GM12878 (cell line): ENCODE measurements around the gene TSSK2. TPM values are rescaled to one million over a fixed set of nuclear protein-coding genes. Genes with fewer than 3 reads are reported as not detected.

Experiments
- ATAC-seq: fragments of 200-7000 bp; cut with Tn5 transposase; 3 replicates; pipeline ENCODE4 v1.9.1; 2020; ENCODE audit warnings: mild to moderate bottlenecking, moderate library complexity
- BruUV-seq: library from RNA; stranded (reverse); fragments of 400-500 nt; replicated peaks from 2 replicates; lab custom pipeline; 2021; lab: Mats Ljungman, UMichigan
- CTCF ChIA-PET: fragments of 300-600 bp; sonication (Branson Sonifier 250); formaldehyde crosslinking; extraction: SDS; loops from one replicate; lab custom pipeline; 2021; ENCODE audit warnings: inconsistent platforms; lab: Yijun Ruan, JAX
- POLR2A ChIA-PET: fragments of 350-600 bp; formaldehyde crosslinking; extraction: SDS; loops from one replicate; lab custom pipeline; 2021; ENCODE audit warnings: inconsistent platforms; lab: Charles Lee
- RAD21 ChIA-PET: fragments of 300-600 bp; sonication (Branson Sonifier 250); formaldehyde crosslinking; loops from one replicate; lab custom pipeline; 2023; ENCODE audit warnings: antibody characterized with exemption; ENCODE audit not compliant: unreplicated experiment; lab: Charles Lee
- SMC1A ChIA-PET: fragments of 300-600 bp; sonication (Branson Sonifier 250); formaldehyde crosslinking; loops from one replicate; lab custom pipeline; 2023; ENCODE audit not compliant: unreplicated experiment, uncharacterized antibody; lab: Charles Lee
- DNase-seq: peaks from one replicate; pipeline ENCODE4 v3.0.0-alpha.2; 2011; ENCODE audit warnings: low read depth, low spot score
- FAIRE-seq: peaks from 3 replicates; lab custom pipeline; 2011; peaks lifted over from hg19 to GRCh38; lab: Jason Lieb, UNC
- H2AFZ ChIP-seq: 2 replicates; pipeline ENCODE4 v1.6.0; 2011; ENCODE audit warnings: low read depth, low read length, control low read depth; ENCODE audit not compliant: control insufficient read depth
- H3K27ac ChIP-seq: 2 replicates; pipeline ENCODE4 v1.5.1; 2011; ENCODE audit warnings: control low read depth; ENCODE audit not compliant: control insufficient read depth, insufficient read depth
- H3K27me3 ChIP-seq, 2 experiments: replicated peaks in 1 of 2; 2 replicates each; pipeline versions ENCODE4 v1.6.0 to v1.6.1; 2011; ENCODE audit warnings: low read length in 1 of 2; ENCODE audit not compliant: control insufficient read depth in 2 of 2, insufficient read depth in 2 of 2
- H3K36me3 ChIP-seq, 2 experiments: 2 replicates each; pipeline ENCODE4 v1.5.1; 2011; ENCODE audit warnings: low read length in 1 of 2; ENCODE audit not compliant: control insufficient read depth in 2 of 2, insufficient read depth in 2 of 2
- H3K4me1 ChIP-seq: 2 replicates; pipeline ENCODE4 v1.6.1; 2011; ENCODE audit warnings: mild to moderate bottlenecking, low read length, moderate library complexity, mixed read lengths; ENCODE audit not compliant: control insufficient read depth, insufficient read depth
- H3K4me2 ChIP-seq: 2 replicates; pipeline ENCODE4 v1.6.0; 2011; ENCODE audit warnings: control low read depth; ENCODE audit not compliant: control insufficient read depth, insufficient read depth
- H3K4me3 ChIP-seq: fragments of 200-600 bp; sonication (generic); 2 replicates; pipeline ENCODE4 v1.5.1; 2016
- H3K79me2 ChIP-seq: 2 replicates; pipeline ENCODE4 v1.6.0; 2011; ENCODE audit warnings: low read length; ENCODE audit not compliant: control insufficient read depth, insufficient read depth
- H3K9ac ChIP-seq: 2 replicates; pipeline ENCODE4 v1.8.0; 2011; ENCODE audit warnings: low read length, control low read depth, mixed read lengths; ENCODE audit not compliant: control insufficient read depth, insufficient read depth
- H3K9me3 ChIP-seq: replicated peaks from 3 replicates; pipeline ENCODE4 v1.5.1; 2011; ENCODE audit warnings: mild to moderate bottlenecking, low read length; ENCODE audit not compliant: control insufficient read depth, insufficient read depth
- H4K20me1 ChIP-seq: 2 replicates; pipeline ENCODE4 v1.6.0; 2011; ENCODE audit not compliant: control insufficient read depth, insufficient read depth
- BHLHE40 ChIP-seq, 2 experiments: fragments of 450-650 bp in 1 of 2; IDR thresholded peaks; 2 replicates each; pipeline ENCODE4 v1.6.1; 2011 to 2017; ENCODE audit warnings: low read depth in 2 of 2, borderline replicate concordance in 1 of 2, improper control_type of control experiment in 1 of 2, low read length in 1 of 2, mild to moderate bottlenecking in 1 of 2
- HDGF ChIP-seq: fragments of 450-650 bp; IDR thresholded peaks from 2 replicates; pipeline ENCODE4 v1.6.1; 2016; ENCODE audit warnings: antibody characterized with exemption
- MLLT1 ChIP-seq: fragments of 450-650 bp; IDR thresholded peaks from 2 replicates; pipeline ENCODE4 v1.6.1; 2016; ENCODE audit warnings: mild to moderate bottlenecking
- PKNOX1 ChIP-seq: fragments of 450-650 bp; IDR thresholded peaks from 2 replicates; pipeline ENCODE4 v1.6.1; 2016; ENCODE audit warnings: mild to moderate bottlenecking
- POLR2A ChIP-seq: IDR thresholded peaks from 2 replicates; pipeline ENCODE4 v1.6.1; 2011; ENCODE audit warnings: low read depth, mild to moderate bottlenecking, low read length
- RAD21 ChIP-seq: IDR thresholded peaks from 2 replicates; pipeline ENCODE4 v1.6.1; 2011; ENCODE audit warnings: mild to moderate bottlenecking, low read depth, low read length, moderate library complexity; ENCODE audit not compliant: insufficient read depth
- USF1 ChIP-seq: IDR thresholded peaks from 2 replicates; pipeline ENCODE4 v1.6.1; 2011; ENCODE audit warnings: borderline replicate concordance, low read depth, mild to moderate bottlenecking, moderate library complexity, mixed read lengths, low read length; ENCODE audit not compliant: insufficient read depth; ENCODE audit errors: extremely low read length
- ZBTB11 ChIP-seq: fragments of 450-650 bp; formaldehyde crosslinking; IDR thresholded peaks from 2 replicates; pipeline ENCODE4 v1.5.0; 2022; ENCODE audit warnings: mild to moderate bottlenecking, missing genetic modification characterization
- WGBS: methylation state at CpG from one replicate; pipeline ENCODE4 v1.1.6; 2016; ENCODE audit warnings: low lambda C conversion rate; ENCODE audit not compliant: insufficient replicate concordance, insufficient coverage; ENCODE audit errors: missing lambda C conversion rate; 5-methylcytosine and 5-hydroxymethylcytosine counted together
- in situ Hi-C: fragments of 300-500 bp; cut with MboI; formaldehyde crosslinking; loops from 9 replicates; pipeline ENCODE4 v1.14.3; 2018; ENCODE audit warnings: mixed read lengths
- intact Hi-C: fragments of 100-400 bp; cut with micrococcal nuclease; formaldehyde crosslinking; loops from one replicate; pipeline ENCODE4 v1.14.2; 2022; ENCODE audit not compliant: unreplicated experiment
- polyA plus RNA-seq, 11 experiments: library from polyadenylated mRNA; depleted of rRNA in 4 of 11; unstranded in 6 of 11; stranded (reverse) in 5 of 11; fragments of >200 nt; fragmentation: Nextera tagmentation in 4 of 11; fragmentation: Illumina TruSeq in 1 of 11; extraction: Ambion mirVana in 4 of 11; extraction: Trizol in 1 of 11; gene quantifications; 1 replicate in 1 of 11; 2 replicates in 10 of 11; pipeline versions ENCODE4 v1.2.1 to v1.2.3, GENCODE V29; 2011 to 2016; ENCODE audit warnings: inconsistent platforms in 2 of 11, missing spikeins in 2 of 11, low read depth in 1 of 11
- total RNA-seq, 4 experiments: library from RNA; depleted of rRNA in 3 of 4; stranded (reverse); fragments of >200 nt in 3 of 4; fragmentation: Illumina TruSeq in 1 of 4; extraction: Trizol in 1 of 4; gene quantifications; 2 replicates each; pipeline versions ENCODE4 v1.2.1 to v1.2.3, GENCODE V29; 2013 to 2021

Gene TSSK2
- total and polyA plus RNA-seq, 10 of the 15 experiments (the other 5 are each of a cell fraction or from before 2014, with no cell fraction given) = 0.03 to 0.17 TPM; not detected in 8

- no peaks in the 10 kb centered on the region for H4K20me1 ChIP-seq
- intact Hi-C loops (loop anchor here (5.0 kb wide), 2 partner anchors 257 to 272 kb away; partner anchors contain the start of genes C22orf39, HIRA and MRPL40), in situ Hi-C loops (no loop called here)
- BruUV-seq = no TSS peak
- CTCF ChIA-PET = no interaction called here
- H3K9me3 ChIP-seq = no peaks in the 10 kb centered on the region
- H3K27me3 ChIP-seq = no peaks in the 10 kb centered on the region
- POLR2A ChIA-PET = interaction anchor here (0.6 kb wide), 2 partner anchors 14 to 270 kb away, joined by 4 to 8 read pairs; no protein-coding TSS in a partner anchor
- H2AFZ ChIP-seq = no peak overlapping the region
- DNase-seq (no peak), ATAC-seq (no peak), FAIRE-seq (no peak)
- no peak overlapping the region for H3K9ac ChIP-seq
- no peak overlapping the region; the same call in 1 of the 2 replicates for H3K4me2 ChIP-seq
- SMC1A ChIA-PET = no interaction called here
- TF ChIP-seq PKNOX1 (no peak), BHLHE40 (IDR thresholded peaks at IDR 0.05; ENCODE audit: borderline replicate concordance in 1 of 2, low read depth in 2 of 2, low read length in 1 of 2) (peak in 1 of 2 experiments; percentile 43; a peak in 2 of 4 replicates), ZBTB11 (CRISPR knock-in tag) (no peak), MLLT1 (no peak), POLR2A (peak; percentile 71), USF1 (peak; percentile 49), HDGF (no peak), RAD21 (no peak)
- RAD21 ChIA-PET = no interaction called here
- H3K27ac ChIP-seq = no peak overlapping the region
- H3K4me1 ChIP-seq = peaks cover 34% of the 10 kb centered on the region
- H3K79me2 ChIP-seq = peaks cover 49% of the 10 kb centered on the region
- H3K4me3 ChIP-seq = no peak overlapping the region
- WGBS = 86% methylated on average over 16 of the region's 21 CpGs
- peaks cover 0 to 1% of the 10 kb centered on the region in 2 experiments; a peak in 2 of 4 replicates for H3K36me3 ChIP-seq
Observed at GRCh38 chr22:19175602-19176174, 44.6 kb downstream of the TSSK2 start.
